CD8-positive, alpha-beta memory T cell (primary cell): ENCODE data around the gene CTTNBP2. TPM values are rescaled to one million over a fixed set of nuclear protein-coding genes. Genes with fewer than 3 reads are reported as not detected.
"Not testable (repeated sequence)": the region's sequence is repeated elsewhere in the genome, so short reads cannot be mapped to it uniquely, and the experiment has no call there.

ENCODE experiments used
- CTCF ChIA-PET: fragments of 350-600 bp; sonication (Branson Sonifier 250); formaldehyde crosslinking; loops from one replicate; lab custom pipeline; 2021; ENCODE audit warnings: antibody characterized with exemption; lab: Charles Lee
- POLR2A ChIA-PET: fragments of 350-600 bp; sonication (Branson Sonifier 250); formaldehyde crosslinking; loops from one replicate; lab custom pipeline; 2021; ENCODE audit warnings: antibody characterized with exemption; lab: Charles Lee
- DNase-seq, 5 donors: peaks; one replicate each; pipeline versions ENCODE4 v3.0.0 to v3.0.0-alpha.2; 2020 to 2022; ENCODE audit warnings: mixed read lengths in 1 of 5
- H3K27ac ChIP-seq: one replicate; pipeline ENCODE4 v1.7.0; 2013; ENCODE audit warnings: low read depth, mild to moderate bottlenecking, low read length, moderate library complexity
- H3K27me3 ChIP-seq: 2 replicates; pipeline ENCODE4 v1.7.0; 2013; ENCODE audit warnings: low read length, mild to moderate bottlenecking; ENCODE audit not compliant: insufficient read depth, poor library complexity, severe bottlenecking
- H3K36me3 ChIP-seq: 2 replicates; pipeline ENCODE4 v1.7.0; 2013; ENCODE audit warnings: mild to moderate bottlenecking, low read length, moderate library complexity; ENCODE audit not compliant: insufficient read depth
- H3K4me1 ChIP-seq: 2 replicates; pipeline ENCODE4 v1.7.0; 2013; ENCODE audit warnings: mild to moderate bottlenecking, low read length, moderate library complexity; ENCODE audit not compliant: insufficient read depth
- H3K4me3 ChIP-seq: 2 replicates; pipeline ENCODE4 v1.7.0; 2013; ENCODE audit warnings: mild to moderate bottlenecking, low read length
- H3K9me3 ChIP-seq: 2 replicates; pipeline ENCODE4 v1.7.0; 2013; ENCODE audit warnings: mild to moderate bottlenecking, low read length
- H3K27ac Mint-ChIP-seq, 8 donors: one replicate each; pipeline ENCODE4 v1.8.0; 2020 to 2021; ENCODE audit warnings: mixed read lengths in 8 of 8, mild to moderate bottlenecking in 6 of 8, inconsistent platforms in 3 of 8, moderate library complexity in 3 of 8
- H3K27me3 Mint-ChIP-seq, 2 donors: one replicate each; pipeline ENCODE4 v1.8.0; 2020 to 2021; ENCODE audit warnings: mixed read lengths in 2 of 2, mild to moderate bottlenecking in 1 of 2, moderate library complexity in 1 of 2
- H3K36me3 Mint-ChIP-seq, 3 donors: one replicate each; pipeline ENCODE4 v1.8.0; 2020 to 2021; ENCODE audit warnings: mixed read lengths in 3 of 3, inconsistent platforms in 1 of 3, mild to moderate bottlenecking in 1 of 3
- H3K4me1 Mint-ChIP-seq, 3 donors: one replicate each; pipeline ENCODE4 v1.8.0; 2020 to 2021; ENCODE audit warnings: mixed read lengths in 3 of 3, inconsistent platforms in 1 of 3, mild to moderate bottlenecking in 1 of 3
- H3K4me3 Mint-ChIP-seq, 7 donors: one replicate each; pipeline ENCODE4 v1.8.0; 2020 to 2021; ENCODE audit warnings: mixed read lengths in 7 of 7, mild to moderate bottlenecking in 6 of 7, moderate library complexity in 4 of 7, inconsistent platforms in 2 of 7
- H3K9me3 Mint-ChIP-seq, 5 donors: one replicate each; pipeline ENCODE4 v1.8.0; 2020 to 2022; ENCODE audit warnings: mixed read lengths in 5 of 5, mild to moderate bottlenecking in 3 of 5, moderate library complexity in 2 of 5, inconsistent platforms in 1 of 5
- polyA plus RNA-seq: library from polyadenylated mRNA; unstranded; fragments of 300-500 nt; fragmentation: Illumina TruSeq; gene quantifications from one replicate; pipeline ENCODE4 v1.2.3, GENCODE V29; 2021
- total RNA-seq, 2 experiments: library from RNA; stranded (reverse); gene quantifications; one replicate each; pipeline ENCODE4 v1.2.3, GENCODE V29; 2021

CTTNBP2 gene
- total and polyA plus RNA-seq, 3 experiments from 2014 or later, result not detected

GRCh38 chr7:117715784-117716445 lies 157.3 kb downstream of the CTTNBP2 start:
- DNase-seq, result no peak
- Mint-ChIP-seq H3K4me3 (no peak overlapping the region), H3K36me3 (no peaks in the 10 kb centered on the region), H3K4me1 (no peaks in the 10 kb centered on the region), H3K27ac (no peak overlapping the region), H3K27me3 (no peaks in the 10 kb centered on the region), H3K9me3 (peaks cover 0 to 2% (median 0%) of the 10 kb centered on the region in 5 donors)
- Histone ChIP-seq H3K36me3 (no peaks in the 10 kb centered on the region), H3K27me3 (no peaks in the 10 kb centered on the region), H3K9me3 (no peaks in the 10 kb centered on the region), H3K4me3 (no peak overlapping the region), H3K27ac (no peak overlapping the region), H3K4me1 (no peaks in the 10 kb centered on the region)
- ChIA-PET POLR2A (no interaction called here), CTCF (no interaction called here)

GRCh38 chr7:117711556-117711955 lies 161.7 kb downstream of the CTTNBP2 start:
- H3K27me3 ChIP-seq, result no peaks in the 10 kb centered on the region
- Mint-ChIP-seq H3K27ac (no peak overlapping the region), H3K27me3 (no peaks in the 10 kb centered on the region), H3K4me3 (no peak overlapping the region), H3K36me3 (no peaks in the 10 kb centered on the region), H3K4me1 (no peaks in the 10 kb centered on the region), H3K9me3 (no peaks in the 10 kb centered on the region)
- H3K9me3 ChIP-seq, result no peaks in the 10 kb centered on the region
- H3K27ac ChIP-seq, result no peak overlapping the region
- POLR2A ChIA-PET, result no interaction called here
- H3K4me3 ChIP-seq, result no peak overlapping the region
- H3K36me3 ChIP-seq, result no peaks in the 10 kb centered on the region
- CTCF ChIA-PET, result no interaction called here
- DNase-seq, result no peak
- H3K4me1 ChIP-seq, result no peaks in the 10 kb centered on the region

GRCh38 chr7:117708173-117708572 lies 165.1 kb downstream of the CTTNBP2 start:
- H3K36me3 ChIP-seq, CTCF ChIA-PET, H3K27me3 ChIP-seq, H3K4me1 ChIP-seq, H3K4me3 Mint-ChIP-seq, POLR2A ChIA-PET, DNase-seq, H3K4me3 ChIP-seq, H3K27ac Mint-ChIP-seq, H3K4me1 Mint-ChIP-seq, H3K9me3 Mint-ChIP-seq, H3K27me3 Mint-ChIP-seq, H3K9me3 ChIP-seq, H3K36me3 Mint-ChIP-seq, H3K27ac ChIP-seq: not testable (repeated sequence)

GRCh38 chr7:117707080-117707479 lies 166.2 kb downstream of the CTTNBP2 start:
- no peaks in the 10 kb centered on the region for H3K4me1 Mint-ChIP-seq
- no peak overlapping the region for H3K27ac Mint-ChIP-seq
- DNase-seq, result no peak
- H3K9me3 Mint-ChIP-seq, result peaks cover 0 to 3% (median 0%) of the 10 kb centered on the region in 5 donors
- no peaks in the 10 kb centered on the region for H3K27me3 Mint-ChIP-seq
- H3K36me3 Mint-ChIP-seq, result no peaks in the 10 kb centered on the region
- ChIA-PET CTCF (no interaction called here), POLR2A (no interaction called here)
- no peaks in the 10 kb centered on the region for H3K9me3 ChIP-seq
- no peak overlapping the region for H3K4me3 Mint-ChIP-seq
- H3K27ac ChIP-seq, result no peak overlapping the region
- no peaks in the 10 kb centered on the region for H3K36me3 ChIP-seq
- no peaks in the 10 kb centered on the region for H3K4me1 ChIP-seq
- H3K27me3 ChIP-seq, result no peaks in the 10 kb centered on the region
- no peak overlapping the region for H3K4me3 ChIP-seq

GRCh38 chr7:117706210-117706609 lies 167.0 kb downstream of the CTTNBP2 start:
- no peaks in the 10 kb centered on the region for H3K4me1 Mint-ChIP-seq

GRCh38 chr7:117705630-117706029 lies 167.6 kb downstream of the CTTNBP2 start:
- H3K4me3 Mint-ChIP-seq, result no peak overlapping the region
- no peaks in the 10 kb centered on the region for H3K9me3 ChIP-seq
- no peak overlapping the region for H3K27ac ChIP-seq
- no peak overlapping the region for H3K4me3 ChIP-seq
- no peaks in the 10 kb centered on the region for H3K36me3 ChIP-seq
- no peaks in the 10 kb centered on the region for H3K4me1 Mint-ChIP-seq
- H3K36me3 Mint-ChIP-seq, result no peaks in the 10 kb centered on the region
- ChIA-PET POLR2A (no interaction called here), CTCF (no interaction called here)
- H3K9me3 Mint-ChIP-seq, result peaks cover 0 to 3% (median 0%) of the 10 kb centered on the region in 5 donors
- H3K27ac Mint-ChIP-seq, result no peak overlapping the region
- no peaks in the 10 kb centered on the region for H3K27me3 ChIP-seq
- no peaks in the 10 kb centered on the region for H3K27me3 Mint-ChIP-seq
- no peaks in the 10 kb centered on the region for H3K4me1 ChIP-seq
- no peak for DNase-seq

More at GRCh38 chr7:117706210-117706609, 167.0 kb downstream of the CTTNBP2 start:
- H3K4me1 ChIP-seq, result no peaks in the 10 kb centered on the region
- DNase-seq, result no peak
- no peaks in the 10 kb centered on the region for H3K9me3 ChIP-seq
- Mint-ChIP-seq H3K4me3 (no peak overlapping the region), H3K27me3 (no peaks in the 10 kb centered on the region), H3K27ac (no peak overlapping the region), H3K9me3 (peaks cover 0 to 3% (median 0%) of the 10 kb centered on the region in 5 donors), H3K36me3 (no peaks in the 10 kb centered on the region)
- no peak overlapping the region for H3K4me3 ChIP-seq
- H3K36me3 ChIP-seq, result no peaks in the 10 kb centered on the region
- H3K27ac ChIP-seq, result no peak overlapping the region
- ChIA-PET POLR2A (no interaction called here), CTCF (no interaction called here)
- no peaks in the 10 kb centered on the region for H3K27me3 ChIP-seq

GRCh38 chr7:117704063-117704462 lies 169.2 kb downstream of the CTTNBP2 start:
- H3K27ac ChIP-seq, result no peak overlapping the region
- Mint-ChIP-seq H3K27me3 (no peaks in the 10 kb centered on the region), H3K27ac (no peak overlapping the region), H3K4me1 (no peaks in the 10 kb centered on the region), H3K36me3 (no peaks in the 10 kb centered on the region), H3K4me3 (no peak overlapping the region), H3K9me3 (peaks cover 0 to 3% (median 0%) of the 10 kb centered on the region in 5 donors)
- H3K27me3 ChIP-seq, result no peaks in the 10 kb centered on the region
- DNase-seq, result no peak
- H3K36me3 ChIP-seq, result no peaks in the 10 kb centered on the region
- no peak overlapping the region for H3K4me3 ChIP-seq
- H3K9me3 ChIP-seq, result no peaks in the 10 kb centered on the region
- CTCF ChIA-PET, result no interaction called here
- no peaks in the 10 kb centered on the region for H3K4me1 ChIP-seq
- POLR2A ChIA-PET, result no interaction called here

GRCh38 chr7:117698018-117698417 lies 175.2 kb downstream of the CTTNBP2 start:
- Histone ChIP-seq H3K27me3 (no peaks in the 10 kb centered on the region), H3K27ac (no peak overlapping the region), H3K9me3 (no peaks in the 10 kb centered on the region), H3K4me3 (no peak overlapping the region), H3K4me1 (no peaks in the 10 kb centered on the region), H3K36me3 (no peaks in the 10 kb centered on the region)
- no peak for DNase-seq
- Mint-ChIP-seq H3K27me3 (no peaks in the 10 kb centered on the region), H3K27ac (no peak overlapping the region), H3K9me3 (no peaks in the 10 kb centered on the region), H3K4me3 (no peak overlapping the region), H3K36me3 (no peaks in the 10 kb centered on the region), H3K4me1 (no peaks in the 10 kb centered on the region)
- POLR2A ChIA-PET, result no interaction called here
- CTCF ChIA-PET, result interaction anchor here (1.4 kb wide), 1 partner anchor 12 kb away, joined by 3 read pairs; no protein-coding TSS in a partner anchor
